GM23338 (cell line): ENCODE data around the gene VSIG4.

ENCODE experiments used
- POLR2AphosphoS5 ChIP-seq: IDR thresholded peaks from 2 replicates; pipeline ENCODE4 v1.6.1; 2016; ENCODE audit warnings: antibody characterized with exemption, low read depth
- TF ChIP-seq, protein P1 (sequence below), 2 experiments: fragments of 200-600 bp in 1 of 2; sonication (generic) in 1 of 2; conservative IDR thresholded peaks; 2 replicates each; pipeline versions ENCODE4 v1.5.1 to v1.6.1; 2016 to 2017; ENCODE audit warnings: antibody characterized with exemption in 2 of 2, low read depth in 2 of 2, mild to moderate bottlenecking in 2 of 2, moderate library complexity in 1 of 2

DNA sequence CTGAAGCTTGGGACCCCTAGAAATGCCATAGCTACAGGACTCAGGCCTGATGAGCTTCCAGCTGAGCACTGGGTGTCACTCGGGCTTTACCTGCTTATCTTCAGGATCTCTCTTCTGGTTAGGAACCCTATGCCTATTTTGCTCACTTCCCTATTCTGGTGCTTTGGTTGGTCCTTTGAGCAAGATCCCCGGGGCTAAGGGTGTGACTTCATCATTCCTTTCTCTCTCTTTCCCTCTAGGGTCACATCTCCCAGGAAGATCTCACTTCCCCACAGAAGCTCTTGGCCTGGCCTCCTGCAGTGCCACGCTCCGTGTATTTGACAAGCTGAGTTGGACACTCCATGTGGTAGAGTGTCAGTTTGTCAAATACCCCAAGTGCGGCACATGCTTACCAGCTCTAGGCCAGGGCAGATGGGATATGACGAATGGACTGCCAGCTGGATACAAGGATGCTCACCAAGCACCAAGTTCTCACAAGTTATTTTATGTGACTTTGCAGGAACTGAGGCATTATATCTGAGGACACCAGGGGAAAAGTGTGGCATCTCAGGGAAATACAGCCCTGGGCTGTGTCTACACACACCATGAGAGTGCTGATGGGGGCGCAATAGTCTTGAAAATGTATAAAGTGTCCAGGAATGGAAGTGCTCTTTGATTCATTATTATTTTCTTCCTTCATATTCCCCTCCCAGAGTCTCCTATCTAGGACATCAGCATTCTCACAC, 21.1 kb downstream of the VSIG4 start:
- TF ChIP-seq, protein P1, sequence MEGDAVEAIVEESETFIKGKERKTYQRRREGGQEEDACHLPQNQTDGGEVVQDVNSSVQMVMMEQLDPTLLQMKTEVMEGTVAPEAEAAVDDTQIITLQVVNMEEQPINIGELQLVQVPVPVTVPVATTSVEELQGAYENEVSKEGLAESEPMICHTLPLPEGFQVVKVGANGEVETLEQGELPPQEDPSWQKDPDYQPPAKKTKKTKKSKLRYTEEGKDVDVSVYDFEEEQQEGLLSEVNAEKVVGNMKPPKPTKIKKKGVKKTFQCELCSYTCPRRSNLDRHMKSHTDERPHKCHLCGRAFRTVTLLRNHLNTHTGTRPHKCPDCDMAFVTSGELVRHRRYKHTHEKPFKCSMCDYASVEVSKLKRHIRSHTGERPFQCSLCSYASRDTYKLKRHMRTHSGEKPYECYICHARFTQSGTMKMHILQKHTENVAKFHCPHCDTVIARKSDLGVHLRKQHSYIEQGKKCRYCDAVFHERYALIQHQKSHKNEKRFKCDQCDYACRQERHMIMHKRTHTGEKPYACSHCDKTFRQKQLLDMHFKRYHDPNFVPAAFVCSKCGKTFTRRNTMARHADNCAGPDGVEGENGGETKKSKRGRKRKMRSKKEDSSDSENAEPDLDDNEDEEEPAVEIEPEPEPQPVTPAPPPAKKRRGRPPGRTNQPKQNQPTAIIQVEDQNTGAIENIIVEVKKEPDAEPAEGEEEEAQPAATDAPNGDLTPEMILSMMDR (conservative IDR thresholded peaks at IDR 0.05; ENCODE audit: low read depth in 2 of 2), result 0 out of 4 replicates have a peak, but pooled peaks of 1 of the 2 experiments have one; percentile 1
- TF ChIP-seq POLR2AphosphoS5, result no peak
